GM19023 (cell line): ENCODE measurements around the gene TTYH1.
A peak's percentile ranks its signal among the peaks of the same experiment; 100 is the strongest.
"Not testable (repeated sequence)": the region's sequence is repeated elsewhere in the genome, so short reads cannot be mapped to it uniquely, and the experiment has no call there.

Source experiments
- ATAC-seq: cut with Tn5 transposase; IDR thresholded peaks from one replicate; pipeline ENCODE4 v1.9.1; 2021; ENCODE audit warnings: mild to moderate bottlenecking, moderate library complexity; ENCODE audit not compliant: unreplicated experiment

Gene TTYH1

GRCh38 chr19:54436628-54437252, 21.5 kb downstream of the TTYH1 start:
- ATAC-seq = no peak

GRCh38 chr19:54439174-54439851, 24.0 kb downstream of the TTYH1 start:
- no peak for ATAC-seq

- no peak for ATAC-seq
Observed at GRCh38 chr19:54440641-54441040, 25.4 kb downstream of the TTYH1 start.

- ATAC-seq = no peak
Observed at GRCh38 chr19:54444737-54445136, 29.5 kb downstream of the TTYH1 start.

- not testable (repeated sequence) for ATAC-seq
Observed at GRCh38 chr19:54446349-54446748, 31.1 kb downstream of the TTYH1 start.

GRCh38 chr19:54448040-54448773, 32.9 kb downstream of the TTYH1 start:
- peak; percentile 6 for ATAC-seq

GRCh38 chr19:54448774-54449700, 33.8 kb downstream of the TTYH1 start, which contains the start of gene LENG8:
Gene LENG8, plus strand, starts transcription at chr19:54449199. Its CDS starts 2,146 bp downstream, at chr19:54451345.
- ATAC-seq = peak; percentile 86

- no peak for ATAC-seq
Observed at GRCh38 chr19:54449701-54450069, 34.4 kb downstream of the TTYH1 start.

GRCh38 chr19:54451331-54451871, 36.1 kb downstream of the TTYH1 start:
- no peak for ATAC-seq

GRCh38 chr19:54451997-54452396, 36.7 kb downstream of the TTYH1 start:
- ATAC-seq = no peak

GRCh38 chr19:54452626-54453025, 37.4 kb downstream of the TTYH1 start:
- ATAC-seq = no peak

GRCh38 chr19:54453921-54454780, 38.9 kb downstream of the TTYH1 start:
- no peak for ATAC-seq

GRCh38 chr19:54454781-54455675, 39.8 kb downstream of the TTYH1 start:
- no peak for ATAC-seq

GRCh38 chr19:54455786-54456422, 40.6 kb downstream of the TTYH1 start:
- ATAC-seq = no peak

- ATAC-seq = no peak
Observed at GRCh38 chr19:54456423-54457373, 41.4 kb downstream of the TTYH1 start.

- ATAC-seq = no peak
Observed at GRCh38 chr19:54457773-54458647, 42.7 kb downstream of the TTYH1 start.
